ENCODE data around the gene SPTAN1.
A peak's percentile ranks its signal among the peaks of the same experiment; 100 is the strongest.
"Not testable (repeated sequence)": the region's sequence is repeated elsewhere in the genome, so short reads cannot be mapped to it uniquely, and the experiment has no call there.

The SPTAN1 gene

GRCh38 chr9:128558431-128559310 lies 6.3 kb downstream of the SPTAN1 start:
- H3K9me3 Mint-ChIP-seq = no peaks in the 10 kb centered on the region
- peaks cover 4 to 11% of the 10 kb centered on the region in 2 donors for H3K36me3 Mint-ChIP-seq
- peak; percentile 97 to 99 for ATAC-seq (replicated peaks)
- DNase-seq = peak; percentile 85
- no peaks in the 10 kb centered on the region for H3K27me3 Mint-ChIP-seq
- peaks cover 15 to 31% of the 10 kb centered on the region in 2 donors for H3K4me1 Mint-ChIP-seq
- H3K4me3 Mint-ChIP-seq = peak overlapping the region; percentile 67 to 75
- peak overlapping the region; percentile 93 for H3K27ac Mint-ChIP-seq

GRCh38 chr9:128565578-128565977 lies 13.2 kb downstream of the SPTAN1 start:
- H3K4me3 Mint-ChIP-seq = no peak overlapping the region
- peaks cover 5 to 30% of the 10 kb centered on the region in 2 donors for H3K36me3 Mint-ChIP-seq
- no peaks in the 10 kb centered on the region for H3K9me3 Mint-ChIP-seq
- peaks cover 4 to 6% of the 10 kb centered on the region in 2 donors for H3K4me1 Mint-ChIP-seq
- no peaks in the 10 kb centered on the region for H3K27me3 Mint-ChIP-seq
- ATAC-seq (replicated peaks) = no peak
- no peak for DNase-seq
- H3K27ac Mint-ChIP-seq = no peak overlapping the region

GRCh38 chr9:128568470-128569078 lies 16.2 kb downstream of the SPTAN1 start:
- Mint-ChIP-seq H3K9me3 (no peaks in the 10 kb centered on the region), H3K27ac (no peak overlapping the region)
- no peak for ATAC-seq (replicated peaks)

GRCh38 chr9:128575469-128575868 lies 23.1 kb downstream of the SPTAN1 start:
- Mint-ChIP-seq H3K27ac (no peak overlapping the region), H3K4me3 (no peak overlapping the region), H3K36me3 (peaks cover 32 to 53% of the 10 kb centered on the region in 2 donors), H3K9me3 (no peaks in the 10 kb centered on the region), H3K4me1 (no peaks in the 10 kb centered on the region), H3K27me3 (no peaks in the 10 kb centered on the region)
- no peak for ATAC-seq (replicated peaks)
- DNase-seq = no peak

More at GRCh38 chr9:128568470-128569078, 16.2 kb downstream of the SPTAN1 start:
- Mint-ChIP-seq H3K4me1 (peaks cover 0 to 3% of the 10 kb centered on the region in 2 donors), H3K4me3 (no peak overlapping the region), H3K27me3 (no peaks in the 10 kb centered on the region), H3K36me3 (peaks cover 7 to 39% of the 10 kb centered on the region in 2 donors)
- DNase-seq = no peak

GRCh38 chr9:128575916-128576315 lies 23.5 kb downstream of the SPTAN1 start:
- no peak overlapping the region for H3K27ac Mint-ChIP-seq
- no peaks in the 10 kb centered on the region for H3K9me3 Mint-ChIP-seq
- H3K27me3 Mint-ChIP-seq = no peaks in the 10 kb centered on the region
- ATAC-seq (replicated peaks) = no peak
- H3K4me3 Mint-ChIP-seq = no peak overlapping the region
- no peak for DNase-seq
- H3K36me3 Mint-ChIP-seq = peaks cover 35 to 57% of the 10 kb centered on the region in 2 donors
- H3K4me1 Mint-ChIP-seq = no peaks in the 10 kb centered on the region

GRCh38 chr9:128577206-128577605 lies 24.8 kb downstream of the SPTAN1 start:
- Mint-ChIP-seq H3K27ac (peak overlapping the region; percentile 38), H3K9me3 (no peaks in the 10 kb centered on the region), H3K4me3 (no peak overlapping the region), H3K4me1 (no peaks in the 10 kb centered on the region), H3K36me3 (peaks cover 31 to 55% of the 10 kb centered on the region in 2 donors), H3K27me3 (no peaks in the 10 kb centered on the region)
- no peak for ATAC-seq (replicated peaks)
- no peak for DNase-seq

- no peak for ATAC-seq (replicated peaks)
- H3K27me3 Mint-ChIP-seq = no peaks in the 10 kb centered on the region
- peaks cover 42 to 54% of the 10 kb centered on the region in 2 donors for H3K36me3 Mint-ChIP-seq
- H3K4me3 Mint-ChIP-seq = no peak overlapping the region
- H3K9me3 Mint-ChIP-seq = no peaks in the 10 kb centered on the region
- DNase-seq = no peak
- no peak overlapping the region for H3K27ac Mint-ChIP-seq
- no peaks in the 10 kb centered on the region for H3K4me1 Mint-ChIP-seq
Measured at GRCh38 chr9:128579194-128579593, 26.8 kb downstream of the SPTAN1 start.

GRCh38 chr9:128580731-128581130 lies 28.3 kb downstream of the SPTAN1 start:
- peaks cover 45 to 61% of the 10 kb centered on the region in 2 donors for H3K36me3 Mint-ChIP-seq
- DNase-seq (no peak), ATAC-seq (replicated peaks) (no peak)
- no peaks in the 10 kb centered on the region for H3K4me1 Mint-ChIP-seq
- no peak overlapping the region for H3K27ac Mint-ChIP-seq
- H3K4me3 Mint-ChIP-seq = no peak overlapping the region
- H3K9me3 Mint-ChIP-seq = no peaks in the 10 kb centered on the region
- H3K27me3 Mint-ChIP-seq = no peaks in the 10 kb centered on the region

- H3K36me3 Mint-ChIP-seq = peaks cover 47 to 66% of the 10 kb centered on the region in 2 donors
- not testable (repeated sequence) for H3K4me1 Mint-ChIP-seq; H3K27ac Mint-ChIP-seq; H3K4me3 Mint-ChIP-seq; DNase-seq; H3K9me3 Mint-ChIP-seq; ATAC-seq (replicated peaks); H3K27me3 Mint-ChIP-seq
Measured at GRCh38 chr9:128585155-128585554, 32.8 kb downstream of the SPTAN1 start.

GRCh38 chr9:128586934-128587333 lies 34.5 kb downstream of the SPTAN1 start:
- H3K9me3 Mint-ChIP-seq = not testable (repeated sequence)
- H3K36me3 Mint-ChIP-seq = peaks cover 54 to 64% of the 10 kb centered on the region in 2 donors

GRCh38 chr9:128587453-128587852 lies 35.1 kb downstream of the SPTAN1 start:
- no peaks in the 10 kb centered on the region for H3K27me3 Mint-ChIP-seq
- H3K9me3 Mint-ChIP-seq = no peaks in the 10 kb centered on the region
- ATAC-seq (replicated peaks) (no peak), DNase-seq (no peak)
- H3K36me3 Mint-ChIP-seq = peaks cover 54 to 69% of the 10 kb centered on the region in 2 donors
- no peaks in the 10 kb centered on the region for H3K4me1 Mint-ChIP-seq
- H3K4me3 Mint-ChIP-seq = no peak overlapping the region
- H3K27ac Mint-ChIP-seq = peak overlapping the region; percentile 3

More at GRCh38 chr9:128586934-128587333, 34.5 kb downstream of the SPTAN1 start:
- peak overlapping the region; percentile 37 for H3K27ac Mint-ChIP-seq
- H3K4me3 Mint-ChIP-seq; H3K4me1 Mint-ChIP-seq; H3K27me3 Mint-ChIP-seq; DNase-seq; ATAC-seq (replicated peaks): not testable (repeated sequence)

- H3K27ac Mint-ChIP-seq = no peak overlapping the region
- no peaks in the 10 kb centered on the region for H3K4me1 Mint-ChIP-seq
- ATAC-seq (replicated peaks) (no peak), DNase-seq (no peak)
- no peaks in the 10 kb centered on the region for H3K27me3 Mint-ChIP-seq
- no peak overlapping the region for H3K4me3 Mint-ChIP-seq
- no peaks in the 10 kb centered on the region for H3K9me3 Mint-ChIP-seq
- H3K36me3 Mint-ChIP-seq = peaks cover 47 to 64% of the 10 kb centered on the region in 2 donors
Measured at GRCh38 chr9:128588581-128589233, 36.3 kb downstream of the SPTAN1 start.

- DNase-seq (no peak), ATAC-seq (replicated peaks) (no peak)
- H3K4me3 Mint-ChIP-seq = no peak overlapping the region
- H3K9me3 Mint-ChIP-seq = no peaks in the 10 kb centered on the region
- H3K36me3 Mint-ChIP-seq = peaks cover 30 to 49% of the 10 kb centered on the region in 2 donors
- H3K27me3 Mint-ChIP-seq = no peaks in the 10 kb centered on the region
- H3K27ac Mint-ChIP-seq = no peak overlapping the region
- no peaks in the 10 kb centered on the region for H3K4me1 Mint-ChIP-seq
Measured at GRCh38 chr9:128593039-128593438, 40.7 kb downstream of the SPTAN1 start.

GRCh38 chr9:128593856-128594255 lies 41.5 kb downstream of the SPTAN1 start:
- no peak for ATAC-seq (replicated peaks)
- H3K36me3 Mint-ChIP-seq = peaks cover 31 to 48% of the 10 kb centered on the region in 2 donors
- no peak for DNase-seq
- H3K9me3 Mint-ChIP-seq = no peaks in the 10 kb centered on the region
- H3K27me3 Mint-ChIP-seq = no peaks in the 10 kb centered on the region
- no peaks in the 10 kb centered on the region for H3K4me1 Mint-ChIP-seq
- no peak overlapping the region for H3K27ac Mint-ChIP-seq
- no peak overlapping the region for H3K4me3 Mint-ChIP-seq
